LNCAP (cell line): ENCODE data around the gene SERPINB6.
A peak's percentile ranks its signal among the peaks of the same experiment; 100 is the strongest.

Experiments used
- TF ChIP-seq, protein P1 (sequence below): fragments of 450-650 bp; IDR thresholded peaks from 2 replicates; pipeline ENCODE4 v1.5.1; 2017; ENCODE audit warnings: mild to moderate bottlenecking

The SERPINB6 gene

GRCh38 chr6:3005077-3005476, 33.7 kb upstream of the SERPINB6 start:
- TF ChIP-seq, protein P1, sequence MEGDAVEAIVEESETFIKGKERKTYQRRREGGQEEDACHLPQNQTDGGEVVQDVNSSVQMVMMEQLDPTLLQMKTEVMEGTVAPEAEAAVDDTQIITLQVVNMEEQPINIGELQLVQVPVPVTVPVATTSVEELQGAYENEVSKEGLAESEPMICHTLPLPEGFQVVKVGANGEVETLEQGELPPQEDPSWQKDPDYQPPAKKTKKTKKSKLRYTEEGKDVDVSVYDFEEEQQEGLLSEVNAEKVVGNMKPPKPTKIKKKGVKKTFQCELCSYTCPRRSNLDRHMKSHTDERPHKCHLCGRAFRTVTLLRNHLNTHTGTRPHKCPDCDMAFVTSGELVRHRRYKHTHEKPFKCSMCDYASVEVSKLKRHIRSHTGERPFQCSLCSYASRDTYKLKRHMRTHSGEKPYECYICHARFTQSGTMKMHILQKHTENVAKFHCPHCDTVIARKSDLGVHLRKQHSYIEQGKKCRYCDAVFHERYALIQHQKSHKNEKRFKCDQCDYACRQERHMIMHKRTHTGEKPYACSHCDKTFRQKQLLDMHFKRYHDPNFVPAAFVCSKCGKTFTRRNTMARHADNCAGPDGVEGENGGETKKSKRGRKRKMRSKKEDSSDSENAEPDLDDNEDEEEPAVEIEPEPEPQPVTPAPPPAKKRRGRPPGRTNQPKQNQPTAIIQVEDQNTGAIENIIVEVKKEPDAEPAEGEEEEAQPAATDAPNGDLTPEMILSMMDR, result no peak

DNA sequence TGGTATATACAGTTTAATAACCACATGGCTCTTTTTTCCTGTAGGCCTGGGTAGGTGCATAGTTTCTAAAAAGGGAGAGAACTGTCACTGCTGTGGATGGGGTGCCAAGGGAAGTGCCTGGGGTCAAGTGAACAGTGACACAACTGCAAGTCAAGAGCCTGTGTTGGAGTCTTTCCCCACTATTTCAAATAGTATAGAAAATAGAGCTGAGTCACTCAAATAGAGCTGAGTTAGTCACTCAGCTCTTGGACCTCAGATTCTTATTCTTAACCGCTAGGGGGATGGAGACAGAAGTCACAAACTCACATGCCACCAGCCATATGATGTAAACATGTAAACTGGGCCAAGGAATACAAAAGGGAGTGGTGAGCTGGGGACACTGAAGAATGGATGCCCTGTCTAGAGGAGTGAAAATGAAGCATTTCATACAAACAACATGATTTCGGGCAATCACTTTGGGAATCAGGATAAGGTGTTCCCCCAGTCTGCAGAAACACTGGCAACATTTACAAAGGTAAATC, 30.5 kb upstream of the SERPINB6 start:
- TF ChIP-seq, protein P1, result peak; percentile 55; the same call in 1 of the 2 replicates

- TF ChIP-seq, protein P1, result no peak
These were observed 29.9 kb upstream of the SERPINB6 start for GRCh38 chr6:3001146-3001772.

GRCh38 chr6:2999618-3000557, 28.5 kb upstream of the SERPINB6 start, which contains the start of gene NQO2:
Gene NQO2, plus strand, starts transcription at chr6:2999894. Its CDS starts 6,659 bp downstream, at chr6:3006553.
- TF ChIP-seq, protein P1, result no peak

GRCh38 chr6:2998998-2999617, 27.7 kb upstream of the SERPINB6 start:
- TF ChIP-seq, protein P1, result no peak

DNA sequence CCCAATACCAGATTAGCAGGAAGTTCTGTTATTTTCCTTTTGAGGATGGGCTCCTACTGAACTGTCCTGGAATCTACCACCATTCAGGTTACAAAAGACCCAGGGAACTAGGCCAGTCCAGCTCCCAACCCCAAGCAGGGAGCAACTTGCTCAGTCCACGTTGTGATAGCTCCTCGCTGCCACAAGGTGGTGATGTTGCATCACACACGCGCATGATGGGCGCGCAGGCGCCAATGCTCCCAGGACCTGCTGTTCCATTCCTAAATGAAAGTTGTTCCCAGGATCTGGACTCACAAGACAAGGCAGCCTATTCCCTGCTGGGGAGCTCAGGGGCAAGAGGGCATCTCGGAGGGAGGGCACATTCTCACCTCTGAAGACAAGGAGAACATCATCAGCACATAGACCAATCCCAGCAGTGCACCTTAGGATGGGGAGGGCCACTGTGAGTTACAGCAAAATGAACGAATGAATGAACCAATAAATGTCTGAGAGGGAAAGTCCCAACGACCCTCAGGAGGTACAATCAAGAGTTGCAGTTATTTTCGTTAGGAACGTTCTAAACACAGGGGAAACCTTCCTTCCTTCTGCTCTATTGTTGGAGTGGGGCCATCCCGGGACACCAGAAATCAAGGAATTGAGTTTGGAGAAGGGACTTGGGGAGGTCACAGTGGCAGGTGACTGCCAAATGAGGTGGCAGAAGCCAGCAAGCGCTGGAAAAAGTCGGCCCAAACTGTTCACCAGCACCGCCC, 27.1 kb upstream of the SERPINB6 start:
- TF ChIP-seq, protein P1, result peak; percentile 57
